CD4-positive, alpha-beta memory T cell (primary cell): ENCODE results near the gene SELENOF. TPM values are rescaled to one million over a fixed set of nuclear protein-coding genes. Genes with fewer than 3 reads are reported as not detected.

Experiments used
- CTCF ChIA-PET: fragments of 350-600 bp; sonication (Branson Sonifier 250); formaldehyde crosslinking; loops from one replicate; lab custom pipeline; 2021; ENCODE audit warnings: inconsistent platforms; ENCODE audit not compliant: partially characterized antibody; lab: Charles Lee
- POLR2A ChIA-PET: fragments of 350-600 bp; sonication (Branson Sonifier 250); formaldehyde crosslinking; loops from one replicate; lab custom pipeline; 2021; ENCODE audit not compliant: partially characterized antibody; lab: Charles Lee
- DNase-seq, 5 donors: peaks; one replicate each; pipeline versions ENCODE4 v3.0.0 to v3.0.0-alpha.2; 2020 to 2022; ENCODE audit warnings: mixed read lengths in 1 of 5
- H3K27ac ChIP-seq: one replicate; pipeline ENCODE4 v1.7.0; 2013; ENCODE audit warnings: low read depth, low read length
- H3K27me3 ChIP-seq: 2 replicates; pipeline ENCODE4 v1.7.0; 2013; ENCODE audit warnings: mild to moderate bottlenecking, low read length, moderate library complexity; ENCODE audit not compliant: insufficient read depth
- H3K36me3 ChIP-seq: 2 replicates; pipeline ENCODE4 v1.7.0; 2013; ENCODE audit warnings: mild to moderate bottlenecking, low read length, moderate library complexity; ENCODE audit not compliant: insufficient read depth
- H3K4me1 ChIP-seq: 2 replicates; pipeline ENCODE4 v1.7.0; 2013; ENCODE audit warnings: mild to moderate bottlenecking, low read length, moderate library complexity; ENCODE audit not compliant: insufficient read depth
- H3K4me3 ChIP-seq, 2 donors: one replicate each; pipeline ENCODE4 v1.7.0; 2013; ENCODE audit warnings: low read length in 2 of 2, mild to moderate bottlenecking in 1 of 2
- H3K9me3 ChIP-seq, 2 donors: one replicate each; pipeline ENCODE4 v1.7.0; 2013; ENCODE audit warnings: low read length in 2 of 2, control low read depth in 1 of 2; ENCODE audit not compliant: control insufficient read depth in 1 of 2
- H3K27ac Mint-ChIP-seq, 7 donors: one replicate each; pipeline ENCODE4 v1.8.0; 2020 to 2021; ENCODE audit warnings: mixed read lengths in 7 of 7, mild to moderate bottlenecking in 6 of 7, inconsistent platforms in 3 of 7, moderate library complexity in 3 of 7
- H3K27me3 Mint-ChIP-seq, 2 donors: one replicate each; pipeline ENCODE4 v1.8.0; 2020 to 2021; ENCODE audit warnings: mixed read lengths in 2 of 2
- H3K36me3 Mint-ChIP-seq, 2 donors: one replicate each; pipeline ENCODE4 v1.8.0; 2020 to 2021; ENCODE audit warnings: mixed read lengths in 2 of 2, inconsistent platforms in 1 of 2, mild to moderate bottlenecking in 1 of 2
- H3K4me1 Mint-ChIP-seq, 4 donors: one replicate each; pipeline ENCODE4 v1.8.0; 2020 to 2021; ENCODE audit warnings: mixed read lengths in 4 of 4, mild to moderate bottlenecking in 1 of 4
- H3K4me3 Mint-ChIP-seq, 8 donors: one replicate each; pipeline ENCODE4 v1.8.0; 2020 to 2021; ENCODE audit warnings: mixed read lengths in 8 of 8, mild to moderate bottlenecking in 7 of 8, moderate library complexity in 6 of 8, inconsistent platforms in 3 of 8
- H3K9me3 Mint-ChIP-seq, 8 donors: one replicate each; pipeline ENCODE4 v1.8.0; 2020 to 2021; ENCODE audit warnings: mixed read lengths in 8 of 8, mild to moderate bottlenecking in 5 of 8, inconsistent platforms in 3 of 8, moderate library complexity in 1 of 8
- intact Hi-C: fragments of 100-400 bp; cut with micrococcal nuclease; formaldehyde crosslinking; loops from one replicate; pipeline ENCODE4 v1.15.1; 2023
- polyA plus RNA-seq, 2 donors: library from polyadenylated mRNA; unstranded; fragments of 300-500 nt; fragmentation: Illumina TruSeq; gene quantifications; one replicate each; pipeline ENCODE4 v1.2.3, GENCODE V29; 2021
- total RNA-seq, 2 experiments: library from RNA; stranded (reverse); gene quantifications; one replicate each; pipeline ENCODE4 v1.2.3, GENCODE V29; 2021

The SELENOF gene
- total and polyA plus RNA-seq, 4 experiments from 2014 or later, result 151 to 392 (median 233) TPM

GRCh38 chr1:86950712-86951419 lies 36.9 kb upstream of the SELENOF start:
- Mint-ChIP-seq H3K27me3 (no peaks in the 10 kb centered on the region), H3K4me3 (no peak overlapping the region)
- H3K27me3 ChIP-seq, result no peaks in the 10 kb centered on the region

GRCh38 chr1:86948212-86948611 lies 34.3 kb upstream of the SELENOF start:
- no peak overlapping the region for H3K27ac ChIP-seq
- Mint-ChIP-seq H3K4me1 (peaks cover 0 to 9% (median 7%) of the 10 kb centered on the region in 4 donors), H3K4me3 (no peak overlapping the region), H3K9me3 (no peaks in the 10 kb centered on the region), H3K36me3 (no peaks in the 10 kb centered on the region), H3K27ac (no peak overlapping the region), H3K27me3 (no peaks in the 10 kb centered on the region)
- POLR2A ChIA-PET, result no interaction called here
- no peaks in the 10 kb centered on the region for H3K27me3 ChIP-seq
- CTCF ChIA-PET, result interaction anchor here (1.7 kb wide), 1 partner anchor 17 kb away, joined by 5 read pairs; no protein-coding TSS in a partner anchor
- intact Hi-C loops, result no loop called here
- no peak for DNase-seq
- H3K4me3 ChIP-seq, result no peak overlapping the region
- no peaks in the 10 kb centered on the region for H3K4me1 ChIP-seq
- no peaks in the 10 kb centered on the region for H3K36me3 ChIP-seq
- no peaks in the 10 kb centered on the region for H3K9me3 ChIP-seq

More at GRCh38 chr1:86950712-86951419, 36.9 kb upstream of the SELENOF start:
- Histone ChIP-seq H3K27ac (no peak overlapping the region), H3K36me3 (no peaks in the 10 kb centered on the region), H3K9me3 (no peaks in the 10 kb centered on the region), H3K4me1 (no peaks in the 10 kb centered on the region), H3K4me3 (no peak overlapping the region)
- DNase-seq, result no peak
- Mint-ChIP-seq H3K4me1 (peaks cover 0 to 12% (median 6%) of the 10 kb centered on the region in 4 donors), H3K27ac (peak overlapping the region in 1 of 7 donors; percentile 23), H3K9me3 (no peaks in the 10 kb centered on the region), H3K36me3 (no peaks in the 10 kb centered on the region)
- ChIA-PET CTCF (no interaction called here), POLR2A (no interaction called here)
- intact Hi-C loops, result no loop called here

DNA sequence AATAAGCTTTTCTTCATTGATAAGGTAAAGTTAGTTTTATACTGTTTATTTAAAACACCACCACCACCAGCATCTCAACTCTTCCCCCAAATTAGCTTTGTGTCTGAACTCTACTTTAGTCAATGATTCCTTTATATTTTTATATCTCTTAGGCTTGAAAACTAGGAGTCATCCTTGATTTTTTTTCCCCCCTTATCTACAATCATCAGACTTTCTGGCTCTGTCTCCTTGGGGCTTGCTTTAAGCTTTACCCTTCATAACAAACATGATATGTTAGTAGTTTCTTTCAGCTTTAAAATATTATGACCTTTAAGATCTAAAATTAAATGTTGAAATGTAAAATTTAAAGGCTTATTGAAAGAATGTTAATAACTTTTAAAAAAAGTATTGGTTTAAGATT lies 28.8 kb upstream of the SELENOF start:
- Mint-ChIP-seq H3K27me3 (no peaks in the 10 kb centered on the region), H3K36me3 (no peaks in the 10 kb centered on the region), H3K27ac (peak overlapping the region in 1 of 7 donors; percentile 70), H3K4me3 (no peak overlapping the region), H3K4me1 (peaks cover 0 to 10% (median 5%) of the 10 kb centered on the region in 4 donors), H3K9me3 (no peaks in the 10 kb centered on the region)
- Histone ChIP-seq H3K36me3 (no peaks in the 10 kb centered on the region), H3K4me3 (no peak overlapping the region), H3K27me3 (no peaks in the 10 kb centered on the region), H3K27ac (no peak overlapping the region), H3K9me3 (no peaks in the 10 kb centered on the region), H3K4me1 (no peaks in the 10 kb centered on the region)
- intact Hi-C loops, result no loop called here
- ChIA-PET CTCF (interaction anchor here (0.6 to 1.2 kb wide), 2 partner anchors 44 to 141 kb away, joined by 3 read pairs; no protein-coding TSS in a partner anchor), POLR2A (interaction anchor here (1.2 kb wide), 1 partner anchor 238 kb away, joined by 3 read pairs; the partner anchor contains the start of gene SH3GLB1)
- DNase-seq, result no peak

- ChIA-PET CTCF (interaction anchor here (1.2 kb wide), 1 partner anchor 142 kb away, joined by 3 read pairs; no protein-coding TSS in a partner anchor), POLR2A (interaction anchor here (0.6 to 1.2 kb wide), 2 partner anchors 238 to 388 kb away, joined by 3 to 4 read pairs; partner anchors contain the start of gene SH3GLB1)
- H3K4me3 Mint-ChIP-seq, result no peak overlapping the region
- H3K9me3 ChIP-seq, result no peaks in the 10 kb centered on the region
- no peak overlapping the region for H3K27ac Mint-ChIP-seq
- no peak for DNase-seq
- peaks cover 0 to 7% (median 5%) of the 10 kb centered on the region in 4 donors for H3K4me1 Mint-ChIP-seq
- H3K27ac ChIP-seq, result no peak overlapping the region
- H3K4me1 ChIP-seq, result no peaks in the 10 kb centered on the region
- no peaks in the 10 kb centered on the region for H3K27me3 Mint-ChIP-seq
- intact Hi-C loops, result no loop called here
- H3K27me3 ChIP-seq, result no peaks in the 10 kb centered on the region
- no peaks in the 10 kb centered on the region for H3K9me3 Mint-ChIP-seq
- H3K4me3 ChIP-seq, result no peak overlapping the region
- no peaks in the 10 kb centered on the region for H3K36me3 Mint-ChIP-seq
- H3K36me3 ChIP-seq, result no peaks in the 10 kb centered on the region
These were observed 28.1 kb upstream of the SELENOF start for GRCh38 chr1:86942042-86942441.

DNA sequence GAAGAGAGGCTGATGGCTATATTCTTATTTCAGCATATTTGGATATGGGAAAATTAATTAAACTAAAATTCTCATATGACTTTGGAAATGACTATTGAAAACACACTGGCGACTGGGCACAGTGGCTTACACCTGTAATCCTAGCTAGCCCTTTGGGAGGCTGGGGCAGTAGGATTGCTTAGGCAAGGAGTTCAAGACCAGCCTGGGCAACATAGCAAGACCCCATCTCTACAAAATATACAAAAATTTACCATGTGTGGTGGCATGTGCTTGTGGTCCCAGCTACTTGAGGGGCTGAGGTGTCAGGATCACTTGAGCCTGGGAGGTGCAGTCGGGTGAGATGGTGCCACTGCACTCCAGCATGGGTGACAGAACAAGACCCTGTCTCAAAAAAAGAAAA lies 26.7 kb upstream of the SELENOF start:
- Mint-ChIP-seq H3K27ac (no peak overlapping the region), H3K4me3 (no peak overlapping the region), H3K9me3 (no peaks in the 10 kb centered on the region), H3K36me3 (no peaks in the 10 kb centered on the region), H3K27me3 (no peaks in the 10 kb centered on the region), H3K4me1 (peaks cover 0 to 7% (median 5%) of the 10 kb centered on the region in 4 donors)
- H3K27me3 ChIP-seq, result no peaks in the 10 kb centered on the region
- H3K27ac ChIP-seq, result no peak overlapping the region
- no peaks in the 10 kb centered on the region for H3K9me3 ChIP-seq
- no peaks in the 10 kb centered on the region for H3K36me3 ChIP-seq
- H3K4me3 ChIP-seq, result no peak overlapping the region
- intact Hi-C loops, result no loop called here
- no peaks in the 10 kb centered on the region for H3K4me1 ChIP-seq
- CTCF ChIA-PET, result no interaction called here
- POLR2A ChIA-PET, result no interaction called here
- no peak for DNase-seq

DNA sequence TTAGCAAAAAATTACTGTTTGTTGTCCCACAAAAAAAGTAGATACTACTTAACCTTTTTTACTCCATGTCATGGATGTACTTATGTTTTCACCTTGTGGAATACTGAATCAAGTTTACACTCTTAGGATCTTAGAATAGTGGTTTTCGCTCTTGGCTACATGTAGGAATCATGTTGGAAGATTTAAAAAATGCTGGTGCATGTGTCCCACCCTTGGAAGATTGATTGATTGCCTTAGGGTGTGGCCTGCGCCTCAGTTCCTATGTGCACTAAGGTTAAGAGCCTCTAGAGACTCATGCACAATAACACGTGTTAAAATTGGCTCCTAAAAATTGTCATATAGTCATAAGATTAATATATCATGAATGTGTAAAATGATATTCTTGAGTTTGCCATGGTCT lies 25.5 kb upstream of the SELENOF start:
- Histone ChIP-seq H3K9me3 (no peaks in the 10 kb centered on the region), H3K36me3 (no peaks in the 10 kb centered on the region), H3K4me3 (no peak overlapping the region), H3K27ac (no peak overlapping the region), H3K4me1 (no peaks in the 10 kb centered on the region), H3K27me3 (no peaks in the 10 kb centered on the region)
- Mint-ChIP-seq H3K4me3 (no peak overlapping the region), H3K27me3 (no peaks in the 10 kb centered on the region), H3K9me3 (no peaks in the 10 kb centered on the region), H3K4me1 (peaks cover under 1 to 7% (median 5%) of the 10 kb centered on the region in 4 donors), H3K27ac (peak overlapping the region in 1 of 7 donors; percentile 4), H3K36me3 (no peaks in the 10 kb centered on the region)
- intact Hi-C loops, result loop anchor here (10.0 kb wide), 1 partner anchor 55 kb away; no protein-coding TSS in a partner anchor
- DNase-seq, result no peak
- POLR2A ChIA-PET, result no interaction called here
- CTCF ChIA-PET, result no interaction called here

DNA sequence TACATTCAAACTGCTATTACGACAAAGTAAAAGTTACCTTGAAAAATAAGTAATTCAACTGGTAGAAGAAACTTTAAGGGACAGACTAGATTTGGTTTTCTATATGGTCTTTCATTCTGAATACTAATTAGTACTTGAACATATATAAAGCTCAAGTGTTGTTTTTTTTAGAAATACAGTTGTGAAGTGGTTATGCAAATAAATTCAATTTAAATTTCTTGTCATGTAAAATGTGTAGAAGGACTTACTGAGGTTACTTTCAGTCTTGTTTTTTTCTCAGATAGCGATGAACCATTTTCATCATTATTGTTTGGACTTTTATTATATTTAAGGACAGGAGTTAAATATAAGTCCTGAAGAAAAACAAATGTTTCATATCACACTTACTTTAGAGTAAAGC lies 24.9 kb upstream of the SELENOF start:
- Histone ChIP-seq H3K4me3 (no peak overlapping the region), H3K36me3 (no peaks in the 10 kb centered on the region), H3K4me1 (peaks cover 2% of the 10 kb centered on the region), H3K27me3 (no peaks in the 10 kb centered on the region), H3K9me3 (no peaks in the 10 kb centered on the region), H3K27ac (no peak overlapping the region)
- Mint-ChIP-seq H3K27ac (no peak overlapping the region), H3K27me3 (no peaks in the 10 kb centered on the region), H3K4me3 (no peak overlapping the region), H3K36me3 (no peaks in the 10 kb centered on the region), H3K4me1 (peaks cover 5 to 12% (median 7%) of the 10 kb centered on the region in 4 donors), H3K9me3 (no peaks in the 10 kb centered on the region)
- no peak for DNase-seq
- POLR2A ChIA-PET, result no interaction called here
- CTCF ChIA-PET, result no interaction called here
- intact Hi-C loops, result loop anchor here (10.0 kb wide), 1 partner anchor 54 kb away; no protein-coding TSS in a partner anchor
